ENCODE results near the gene CEP295NL.
"Not testable (repeated sequence)": the region's sequence is repeated elsewhere in the genome, so short reads cannot be mapped to it uniquely, and the experiment has no call there.

The CEP295NL gene

GRCh38 chr17:78886954-78887353, 16.0 kb downstream of the CEP295NL start:
- DNase-seq (ENCODE audit: low spot score), result no peak

- no peak for DNase-seq (ENCODE audit: low spot score)
Measured at GRCh38 chr17:78885956-78886355, 17.0 kb downstream of the CEP295NL start.

GRCh38 chr17:78884876-78885667, 17.9 kb downstream of the CEP295NL start:
- no peak for DNase-seq (ENCODE audit: low spot score)

GRCh38 chr17:78884148-78884825, 18.7 kb downstream of the CEP295NL start:
- DNase-seq (ENCODE audit: low spot score), result peak; percentile 73

GRCh38 chr17:78883533-78884131, 19.4 kb downstream of the CEP295NL start:
- peak; percentile 89 for DNase-seq (ENCODE audit: low spot score)

- DNase-seq (ENCODE audit: low spot score), result no peak
Measured at GRCh38 chr17:78883089-78883532, 19.9 kb downstream of the CEP295NL start.

- no peak for DNase-seq (ENCODE audit: low spot score)
Measured at GRCh38 chr17:78882540-78883088, 20.4 kb downstream of the CEP295NL start.

GRCh38 chr17:78879635-78880186, 23.3 kb downstream of the CEP295NL start:
- no peak for DNase-seq (ENCODE audit: low spot score)

GRCh38 chr17:78878871-78879527, 24.0 kb downstream of the CEP295NL start:
- no peak for DNase-seq (ENCODE audit: low spot score)

- no peak for DNase-seq (ENCODE audit: low spot score)
Measured at GRCh38 chr17:78878261-78878660, 24.7 kb downstream of the CEP295NL start.

- DNase-seq (ENCODE audit: low spot score), result not testable (repeated sequence)
Measured at GRCh38 chr17:78876954-78877517, 26.0 kb downstream of the CEP295NL start.

- DNase-seq (ENCODE audit: low spot score), result no peak
Measured at GRCh38 chr17:78876094-78876597, 26.9 kb downstream of the CEP295NL start.

- no peak for DNase-seq (ENCODE audit: low spot score)
Measured at GRCh38 chr17:78875363-78876093, 27.5 kb downstream of the CEP295NL start.

GRCh38 chr17:78873519-78874340, 29.3 kb downstream of the CEP295NL start:
- no peak for DNase-seq (ENCODE audit: low spot score)

- no peak for DNase-seq (ENCODE audit: low spot score)
Measured at GRCh38 chr17:78872486-78872885, 30.5 kb downstream of the CEP295NL start.

- no peak for DNase-seq (ENCODE audit: low spot score)
Measured at GRCh38 chr17:78870621-78871020, 32.4 kb downstream of the CEP295NL start.

- DNase-seq (ENCODE audit: low spot score), result no peak
Measured at GRCh38 chr17:78868391-78868790, 34.6 kb downstream of the CEP295NL start.

GRCh38 chr17:78867046-78867445, 36.0 kb downstream of the CEP295NL start:
- DNase-seq (ENCODE audit: low spot score), result not testable (repeated sequence)

- peak; percentile 91 for DNase-seq (ENCODE audit: low spot score)
Measured at GRCh38 chr17:78865682-78866390, 37.2 kb downstream of the CEP295NL start.
